Liver (tissue), 9 donors: ENCODE data around the gene ASAP2. TPM values are rescaled to one million over a fixed set of nuclear protein-coding genes. Genes with fewer than 3 reads are reported as not detected.

Source experiments
- DNase-seq: peaks from one replicate; pipeline ENCODE4 v3.0.0-alpha.2; 2017; ENCODE audit warnings: low spot score
- H3K27ac ChIP-seq, 2 donors: one replicate each; pipeline ENCODE4 v1.7.0; 2013; ENCODE audit warnings: inconsistent platforms in 2 of 2, low read length in 2 of 2, control low read depth in 1 of 2, low read depth in 1 of 2, mild to moderate bottlenecking in 1 of 2
- H3K27me3 ChIP-seq, 4 donors: one replicate each; pipeline versions ENCODE4 v1.6.1 to v1.7.0; 2013; ENCODE audit warnings: low read length in 3 of 4, inconsistent platforms in 1 of 4, mild to moderate bottlenecking in 1 of 4, moderate library complexity in 1 of 4; ENCODE audit not compliant: control insufficient read depth in 4 of 4, insufficient read depth in 4 of 4
- H3K36me3 ChIP-seq, 4 donors: one replicate each; pipeline versions ENCODE4 v1.6.1 to v1.7.0; 2013; ENCODE audit warnings: low read length in 3 of 4, mild to moderate bottlenecking in 3 of 4, low read depth in 1 of 4, moderate library complexity in 1 of 4; ENCODE audit not compliant: control insufficient read depth in 4 of 4, insufficient read depth in 3 of 4
- H3K4me1 ChIP-seq, 4 donors: one replicate each; pipeline versions ENCODE4 v1.6.1 to v1.7.0; 2013; ENCODE audit warnings: low read length in 3 of 4, mild to moderate bottlenecking in 3 of 4, moderate library complexity in 1 of 4; ENCODE audit not compliant: control insufficient read depth in 4 of 4, insufficient read depth in 4 of 4
- H3K4me3 ChIP-seq, 3 donors: one replicate each; pipeline versions ENCODE4 v1.6.1 to v1.7.0; 2013; ENCODE audit warnings: low read length in 3 of 3, control low read depth in 1 of 3, low read depth in 1 of 3, mild to moderate bottlenecking in 1 of 3
- H3K9ac ChIP-seq, 2 donors: one replicate each; pipeline ENCODE4 v1.7.0; 2013; ENCODE audit warnings: low read length in 2 of 2, mild to moderate bottlenecking in 2 of 2, moderate library complexity in 2 of 2, control low read depth in 1 of 2, low read depth in 1 of 2
- H3K9me3 ChIP-seq, 4 donors: one replicate each; pipeline versions ENCODE4 v1.6.1 to v1.7.0; 2013; ENCODE audit warnings: low read length in 3 of 4; ENCODE audit not compliant: control insufficient read depth in 4 of 4
- ATF3 ChIP-seq: IDR thresholded peaks from 2 replicates; pipeline ENCODE4 v1.6.1; 2016; ENCODE audit warnings: antibody characterized with exemption
- CTCF ChIP-seq: fragments of 150-350 bp; IDR thresholded peaks from 2 replicates; pipeline ENCODE4 v1.5.1; 2017; ENCODE audit warnings: improper control_type of control experiment, low read depth, low read length; ENCODE audit not compliant: missing input control
- EGR1 ChIP-seq, 2 donors: IDR thresholded peaks; 2 replicates each; pipeline ENCODE4 v1.6.1; 2016 to 2018; ENCODE audit warnings: antibody characterized with exemption in 2 of 2, low read depth in 2 of 2
- FOXA1 ChIP-seq: IDR thresholded peaks from 2 replicates; pipeline ENCODE4 v1.6.1; 2016; ENCODE audit warnings: antibody characterized with exemption
- FOXA2 ChIP-seq: IDR thresholded peaks from 2 replicates; pipeline ENCODE4 v1.6.1; 2016; ENCODE audit warnings: antibody characterized with exemption
- GABPA ChIP-seq, 2 donors: IDR thresholded peaks in 1 of 2; conservative IDR thresholded peaks in 1 of 2; 2 replicates each; pipeline ENCODE4 v1.6.1; 2016; ENCODE audit warnings: antibody characterized with exemption in 2 of 2, mild to moderate bottlenecking in 1 of 2, moderate library complexity in 1 of 2
- HNF4G ChIP-seq: IDR thresholded peaks from 2 replicates; pipeline ENCODE4 v1.6.1; 2016; ENCODE audit warnings: antibody characterized with exemption
- MAX ChIP-seq: IDR thresholded peaks from 2 replicates; pipeline ENCODE4 v1.6.1; 2016; ENCODE audit warnings: antibody characterized with exemption
- NR2F2 ChIP-seq: IDR thresholded peaks from 2 replicates; pipeline ENCODE4 v1.6.1; 2016; ENCODE audit warnings: antibody characterized with exemption
- REST ChIP-seq: IDR thresholded peaks from 2 replicates; pipeline ENCODE4 v1.6.1; 2016; ENCODE audit warnings: antibody characterized with exemption, mild to moderate bottlenecking
- RXRA ChIP-seq, 2 donors: IDR thresholded peaks; 2 replicates each; pipeline ENCODE4 v1.6.1; 2017 to 2018; ENCODE audit warnings: antibody characterized with exemption in 2 of 2, mild to moderate bottlenecking in 1 of 2
- YY1 ChIP-seq: IDR thresholded peaks from 2 replicates; pipeline ENCODE4 v1.6.1; 2016; ENCODE audit warnings: antibody characterized with exemption, mild to moderate bottlenecking
- ZBTB33 ChIP-seq: IDR thresholded peaks from 2 replicates; pipeline ENCODE4 v1.6.1; 2016; ENCODE audit warnings: antibody characterized with exemption
- WGBS: extraction: QIAGEN DNeasy Blood & Tissue Kit; methylation state at CpG from one replicate; pipeline ENCODE4 v1.1.7; 2013; 5-methylcytosine and 5-hydroxymethylcytosine counted together
- polyA plus RNA-seq, 2 donors: library from polyadenylated mRNA; stranded (reverse) in 1 of 2; unstranded in 1 of 2; fragments of 200-250 nt in 1 of 2; fragments of >200 nt in 1 of 2; fragmentation: Nextera tagmentation in 1 of 2; extraction: Ambion mirVana in 1 of 2; gene quantifications; one replicate each; pipeline versions ENCODE4 v1.2.1 to v1.2.3, GENCODE V29; 2013 to 2015
- total RNA-seq, 2 donors: library from RNA; depleted of rRNA; stranded (reverse); fragments of >200 nt; gene quantifications; one replicate each; pipeline ENCODE4 v1.2.3, GENCODE V29; 2014
- donor health status: healthy.
- donor health status: healthy.
- donor health status: healthy.
- donor health status: healthy.
- donor health status: healthy.

The ASAP2 gene
- total and polyA plus RNA-seq, 4 donors, result 0.36 to 5.9 (median 2.6) TPM

GRCh38 chr2:9239616-9240015 is 33.0 kb downstream of the ASAP2 start:
- H3K27ac ChIP-seq, result no peak overlapping the region
- H3K4me3 ChIP-seq, result no peak overlapping the region
- WGBS, result 96% methylated on average over 5 of the region's 5 CpGs
- no peaks in the 10 kb centered on the region for H3K9me3 ChIP-seq
- no peaks in the 10 kb centered on the region for H3K36me3 ChIP-seq
- no peaks in the 10 kb centered on the region for H3K4me1 ChIP-seq
- no peak for DNase-seq
- TF ChIP-seq EGR1 (IDR thresholded peaks at IDR 0.05; ENCODE audit: low read depth in 2 of 2) (no peak), FOXA2 (no peak)
- H3K27me3 ChIP-seq, result no peaks in the 10 kb centered on the region
- H3K9ac ChIP-seq, result no peak overlapping the region

- Histone ChIP-seq H3K4me1 (no peaks in the 10 kb centered on the region), H3K9ac (no peak overlapping the region), H3K9me3 (no peaks in the 10 kb centered on the region), H3K4me3 (no peak overlapping the region), H3K27me3 (no peaks in the 10 kb centered on the region), H3K27ac (no peak overlapping the region), H3K36me3 (no peaks in the 10 kb centered on the region)
- no peak for DNase-seq
- TF ChIP-seq EGR1 (IDR thresholded peaks at IDR 0.05; ENCODE audit: low read depth in 2 of 2) (no peak), CTCF (no peak), RXRA (IDR thresholded peaks at IDR 0.05) (no peak), FOXA2 (no peak), FOXA1 (no peak), YY1 (no peak), ATF3 (no peak), NR2F2 (no peak), GABPA (IDR thresholded peaks at IDR 0.05 in 1 of 2, conservative IDR thresholded peaks at IDR 0.05 in 1 of 2) (no peak), REST (no peak), MAX (no peak), HNF4G (no peak), ZBTB33 (no peak)
- 89% methylated on average over 4 of the region's 4 CpGs for WGBS
These were observed 34.1 kb downstream of the ASAP2 start for GRCh38 chr2:9240745-9241144.
